Heart left ventricle (tissue), 16 donors: ENCODE measurements around the gene RPP38. TPM values are rescaled to one million over a fixed set of nuclear protein-coding genes. Genes with fewer than 3 reads are reported as not detected.
A peak's percentile ranks its signal among the peaks of the same experiment; 100 is the strongest.

ENCODE experiments used
- ATAC-seq, 4 donors: fragments of 200-7000 bp; cut with Tn5 transposase; one replicate each; pipeline ENCODE4 v1.9.1; 2020 to 2022; ENCODE audit warnings: moderate library complexity in 4 of 4, mild to moderate bottlenecking in 3 of 4, moderate number of reproducible peaks in 1 of 4
- DNase-seq, 5 donors: peaks; one replicate each; pipeline ENCODE4 v3.0.0-alpha.2; 2020
- H3K27ac ChIP-seq, 12 donors: fragments of 200-600 bp; sonication (generic) in 4 of 12; one replicate each; pipeline versions ENCODE4 v1.5.0 to v1.8.0; 2016 to 2022; ENCODE audit warnings: mild to moderate bottlenecking in 2 of 12
- H3K27me3 ChIP-seq, 9 donors: fragments of 200-600 bp; sonication (generic) in 2 of 9; one replicate each; pipeline versions ENCODE4 v1.5.1 to v1.8.0; 2016 to 2022; ENCODE audit warnings: mild to moderate bottlenecking in 3 of 9
- H3K36me3 ChIP-seq, 9 donors: fragments of 200-600 bp; sonication (generic) in 2 of 9; one replicate each; pipeline versions ENCODE4 v1.5.0 to v1.8.0; 2018 to 2022; ENCODE audit warnings: mild to moderate bottlenecking in 2 of 9
- H3K4me1 ChIP-seq, 12 donors: fragments of 200-600 bp; sonication (generic) in 4 of 12; one replicate each; pipeline versions ENCODE4 v1.5.0 to v1.8.0; 2016 to 2022; ENCODE audit warnings: mild to moderate bottlenecking in 3 of 12
- H3K4me3 ChIP-seq, 12 donors: fragments of 200-600 bp; sonication (generic) in 4 of 12; one replicate each; pipeline versions ENCODE4 v1.5.0 to v1.8.0; 2017 to 2022; ENCODE audit warnings: mild to moderate bottlenecking in 9 of 12, moderate library complexity in 4 of 12
- H3K9me3 ChIP-seq, 12 donors: fragments of 200-600 bp; sonication (generic) in 4 of 12; one replicate each; pipeline versions ENCODE4 v1.5.0 to v1.8.0; 2016 to 2022; ENCODE audit warnings: mild to moderate bottlenecking in 1 of 12
- CTCF ChIP-seq, 12 donors: fragments of 200-600 bp; sonication (generic) in 4 of 12; IDR thresholded peaks; one replicate each; pipeline versions ENCODE4 v1.5.0 to v1.8.0; 2018 to 2022; ENCODE audit warnings: antibody characterized with exemption in 12 of 12, mild to moderate bottlenecking in 5 of 12
- POLR2A ChIP-seq, 2 donors: fragments of 450-650 bp; IDR thresholded peaks; one replicate each; pipeline ENCODE4 v1.6.1; 2017; ENCODE audit warnings: antibody characterized with exemption in 2 of 2, mild to moderate bottlenecking in 2 of 2, moderate library complexity in 2 of 2
- WGBS, 4 donors: extraction: QIAGEN DNeasy Blood & Tissue Kit in 2 of 4; methylation state at CpG; one replicate each; pipeline versions ENCODE4 v1.1.5 to v1.1.7; 2013 to 2018; 5-methylcytosine and 5-hydroxymethylcytosine counted together
- intact Hi-C, 10 donors: fragments of 100-400 bp; cut with DNase I; formaldehyde crosslinking; loops; one replicate each; pipeline versions ENCODE4 v1.11.1 to v1.14.2; 2022
- polyA plus RNA-seq, 2 donors: library from polyadenylated mRNA; stranded (reverse); fragments of 200-250 nt; gene quantifications; one replicate each; pipeline ENCODE4 v1.2.3, GENCODE V29; 2013
- total RNA-seq, 9 donors: library from RNA; depleted of rRNA in 2 of 9; stranded (reverse); fragments of >200 nt in 2 of 9; fragmentation: NEBNext Ultra II Directional in 3 of 9; extraction: Animal tissue kit (Norgen Biotek cat#: 25700) in 3 of 9; gene quantifications; one replicate each; pipeline versions ENCODE4 v1.1.0 to v1.2.4, GENCODE V29; 2016 to 2023
- donor health status: ischemic (EF 13 %, LVEDD 7.1; RV severe dilation, severe dysfunction).
- donor health status: healthy with polysubstance abuse.
- donor health status: DM: no; HTN: yes; CAD: no.
- donor health status: DM: no; HTN: no; CAD: no.
- donor health status: ischemic (EF 25% LVEDD 6.9; RV normal size, moderate dysfunction).
- donor health status: ischemic (EF 25% LVEDD 5.7; RV mildly dilated, moderate dysfunction).
- donor health status: healthy.
- donor health status: DM: yes; HTN: yes; CAD: no.
- donor health status: ischemic (EF 35%, LVEDD 5.7; RV mildly dilated, moderate dysfunction).
- donor health status: nonischemic (EF 11% LVEDD 7.7; RV severe dilation, severe dysfunction).
- donor health status: DM: yes; HTN: yes; CAD: no.
- donor health status: PGD.
- donor health status: ischemic (EF 29% LVEDD 5.4; RV normal size, mild dysfunction).
- donor health status: nonischemic (EF 23%, LVEDD 6.1; RV moderate dilation, normal function).

RPP38 gene
- total and polyA plus RNA-seq, 11 donors = 7.2 to 15.5 (median 9.5) TPM

GRCh38 chr10:15141136-15142054 lies 44.2 kb downstream of the RPP38 start:
- 73 to 76% (median 76%) methylated on average over 16 of the region's 16 CpGs for WGBS, 4 donors
- intact Hi-C loops = no loop called here
- Histone ChIP-seq H3K9me3 (no peaks in the 10 kb centered on the region), H3K4me1 (peaks cover 0 to 15% (median 0%) of the 10 kb centered on the region in 12 donors), H3K36me3 (peaks cover 0 to 37% (median 12%) of the 10 kb centered on the region in 9 donors), H3K27me3 (no peaks in the 10 kb centered on the region), H3K4me3 (no peak overlapping the region), H3K27ac (no peak overlapping the region)
- TF ChIP-seq CTCF (IDR thresholded peaks at IDR 0.05) (no peak), POLR2A (IDR thresholded peaks at IDR 0.05) (no peak)
- ATAC-seq (no peak), DNase-seq (no peak)

DNA sequence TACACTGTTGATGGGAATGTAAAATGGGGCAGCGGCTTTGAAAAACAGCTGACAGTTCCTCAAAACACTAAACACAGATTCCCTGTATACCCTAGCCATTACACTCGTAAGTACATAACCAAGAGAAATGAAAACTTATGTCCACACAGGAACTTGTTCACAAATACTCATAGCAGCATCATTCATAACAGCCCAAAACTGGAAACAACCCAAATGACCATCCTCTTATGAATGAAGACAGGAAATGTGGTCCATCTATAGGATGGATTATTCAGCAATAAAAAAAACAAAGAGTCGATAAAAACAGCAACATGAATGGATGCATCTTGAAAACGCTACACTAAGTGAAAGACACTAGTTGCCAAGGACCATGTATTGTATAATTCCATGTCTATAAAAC lies 47.6 kb downstream of the RPP38 start:
- 73 to 81% (median 77%) methylated on average over 4 of the region's 4 CpGs for WGBS, 4 donors
- ATAC-seq = no peak

GRCh38 chr10:15146366-15146765 lies 49.2 kb downstream of the RPP38 start:
- no peak overlapping the region for H3K4me3 ChIP-seq
- H3K9me3 ChIP-seq = no peaks in the 10 kb centered on the region
- H3K36me3 ChIP-seq = no peaks in the 10 kb centered on the region
- H3K27me3 ChIP-seq = no peaks in the 10 kb centered on the region
- TF ChIP-seq POLR2A (IDR thresholded peaks at IDR 0.05) = no peak
- TF ChIP-seq CTCF (IDR thresholded peaks at IDR 0.05) = no peak
- H3K4me1 ChIP-seq = peaks cover 0 to 13% (median 0%) of the 10 kb centered on the region in 12 donors
- no peak for DNase-seq
- 70 to 77% (median 73%) methylated on average over 7 of the region's 7 CpGs for WGBS, 4 donors
- peak in 1 of 4 donors; percentile 33 for ATAC-seq
- no peak overlapping the region for H3K27ac ChIP-seq
- intact Hi-C loops = no loop called here

More for the DNA sequence above, 47.6 kb downstream of the RPP38 start:
- H3K9me3 ChIP-seq = no peaks in the 10 kb centered on the region
- no peak overlapping the region for H3K27ac ChIP-seq
- TF ChIP-seq POLR2A (IDR thresholded peaks at IDR 0.05) = no peak
- no peak for TF ChIP-seq CTCF (IDR thresholded peaks at IDR 0.05)
- DNase-seq = no peak
- intact Hi-C loops = no loop called here
- no peaks in the 10 kb centered on the region for H3K27me3 ChIP-seq
- H3K4me3 ChIP-seq = no peak overlapping the region
- H3K4me1 ChIP-seq = peaks cover 0 to 15% (median 0%) of the 10 kb centered on the region in 12 donors
- H3K36me3 ChIP-seq = peaks cover 0 to 15% (median 7%) of the 10 kb centered on the region in 9 donors

GRCh38 chr10:15147594-15148392 lies 50.6 kb downstream of the RPP38 start:
- 89 to 91% (median 90%) methylated on average over 4 of the region's 4 CpGs for WGBS, 4 donors
- Histone ChIP-seq H3K4me3 (no peak overlapping the region), H3K9me3 (no peaks in the 10 kb centered on the region), H3K4me1 (peaks cover 0 to 16% (median 0%) of the 10 kb centered on the region in 12 donors), H3K36me3 (no peaks in the 10 kb centered on the region), H3K27ac (no peak overlapping the region), H3K27me3 (no peaks in the 10 kb centered on the region)
- DNase-seq (no peak), ATAC-seq (no peak)
- TF ChIP-seq POLR2A (IDR thresholded peaks at IDR 0.05) = no peak
- no peak for TF ChIP-seq CTCF (IDR thresholded peaks at IDR 0.05)
- intact Hi-C loops = no loop called here
